ENCODE data around the gene SMIM36.
"Not testable (repeated sequence)": the region's sequence is repeated elsewhere in the genome, so short reads cannot be mapped to it uniquely, and the experiment has no call there.

The SMIM36 gene

DNA sequence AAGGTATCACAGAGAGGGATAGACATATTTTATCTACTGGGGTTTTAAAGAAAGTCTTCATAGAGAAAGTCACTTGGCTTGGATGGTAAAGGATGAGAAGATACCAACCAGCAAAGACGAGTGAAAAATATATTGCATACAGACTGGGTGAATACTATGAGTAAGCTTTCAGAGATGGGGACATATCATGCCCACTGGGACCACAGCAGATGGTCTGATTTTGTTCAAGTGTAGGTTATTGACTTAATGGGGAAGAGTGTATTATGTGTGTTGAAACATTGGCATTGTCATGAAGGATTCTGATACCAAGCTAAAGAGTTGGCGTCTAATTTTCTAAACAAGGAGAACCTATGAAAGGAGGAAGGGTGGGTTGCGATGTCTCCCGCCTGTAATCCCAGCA lies 75.8 kb downstream of the SMIM36 start:
- TF ChIP-seq, protein P1, sequence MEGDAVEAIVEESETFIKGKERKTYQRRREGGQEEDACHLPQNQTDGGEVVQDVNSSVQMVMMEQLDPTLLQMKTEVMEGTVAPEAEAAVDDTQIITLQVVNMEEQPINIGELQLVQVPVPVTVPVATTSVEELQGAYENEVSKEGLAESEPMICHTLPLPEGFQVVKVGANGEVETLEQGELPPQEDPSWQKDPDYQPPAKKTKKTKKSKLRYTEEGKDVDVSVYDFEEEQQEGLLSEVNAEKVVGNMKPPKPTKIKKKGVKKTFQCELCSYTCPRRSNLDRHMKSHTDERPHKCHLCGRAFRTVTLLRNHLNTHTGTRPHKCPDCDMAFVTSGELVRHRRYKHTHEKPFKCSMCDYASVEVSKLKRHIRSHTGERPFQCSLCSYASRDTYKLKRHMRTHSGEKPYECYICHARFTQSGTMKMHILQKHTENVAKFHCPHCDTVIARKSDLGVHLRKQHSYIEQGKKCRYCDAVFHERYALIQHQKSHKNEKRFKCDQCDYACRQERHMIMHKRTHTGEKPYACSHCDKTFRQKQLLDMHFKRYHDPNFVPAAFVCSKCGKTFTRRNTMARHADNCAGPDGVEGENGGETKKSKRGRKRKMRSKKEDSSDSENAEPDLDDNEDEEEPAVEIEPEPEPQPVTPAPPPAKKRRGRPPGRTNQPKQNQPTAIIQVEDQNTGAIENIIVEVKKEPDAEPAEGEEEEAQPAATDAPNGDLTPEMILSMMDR (IDR thresholded peaks at IDR 0.05; ENCODE audit: low read depth, low read length, missing control alignments): no peak
- H3K4me3 ChIP-seq (replicated peaks; ENCODE audit: low read depth, low read length): no peak overlapping the region
- DNase-seq (ENCODE audit: extremely low read depth, low read depth): no peak

DNA sequence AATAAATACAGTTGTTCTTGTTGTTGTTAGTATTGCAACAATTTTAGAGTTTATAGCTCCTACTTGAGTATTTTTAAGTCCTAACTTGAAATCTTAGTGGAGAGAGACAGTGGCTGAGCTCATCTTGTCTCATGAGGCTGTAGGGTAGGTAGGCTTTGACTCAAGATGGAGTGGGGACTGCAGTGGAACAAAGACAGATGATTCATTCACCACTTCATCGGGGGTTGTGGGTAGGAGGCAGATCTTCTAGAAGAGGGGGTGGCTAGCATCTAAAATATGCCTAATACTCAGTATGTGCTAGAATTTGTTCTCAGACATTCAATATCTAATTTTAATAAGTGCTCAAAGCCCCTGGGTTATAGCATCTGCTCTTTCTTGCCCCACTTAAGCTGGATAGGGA lies 76.5 kb downstream of the SMIM36 start:
- DNase-seq (ENCODE audit: extremely low read depth, low read depth): no peak
- TF ChIP-seq, protein P1 (IDR thresholded peaks at IDR 0.05; ENCODE audit: low read depth, low read length, missing control alignments): no peak
- no peak overlapping the region for H3K4me3 ChIP-seq (replicated peaks; ENCODE audit: low read depth, low read length)

DNA sequence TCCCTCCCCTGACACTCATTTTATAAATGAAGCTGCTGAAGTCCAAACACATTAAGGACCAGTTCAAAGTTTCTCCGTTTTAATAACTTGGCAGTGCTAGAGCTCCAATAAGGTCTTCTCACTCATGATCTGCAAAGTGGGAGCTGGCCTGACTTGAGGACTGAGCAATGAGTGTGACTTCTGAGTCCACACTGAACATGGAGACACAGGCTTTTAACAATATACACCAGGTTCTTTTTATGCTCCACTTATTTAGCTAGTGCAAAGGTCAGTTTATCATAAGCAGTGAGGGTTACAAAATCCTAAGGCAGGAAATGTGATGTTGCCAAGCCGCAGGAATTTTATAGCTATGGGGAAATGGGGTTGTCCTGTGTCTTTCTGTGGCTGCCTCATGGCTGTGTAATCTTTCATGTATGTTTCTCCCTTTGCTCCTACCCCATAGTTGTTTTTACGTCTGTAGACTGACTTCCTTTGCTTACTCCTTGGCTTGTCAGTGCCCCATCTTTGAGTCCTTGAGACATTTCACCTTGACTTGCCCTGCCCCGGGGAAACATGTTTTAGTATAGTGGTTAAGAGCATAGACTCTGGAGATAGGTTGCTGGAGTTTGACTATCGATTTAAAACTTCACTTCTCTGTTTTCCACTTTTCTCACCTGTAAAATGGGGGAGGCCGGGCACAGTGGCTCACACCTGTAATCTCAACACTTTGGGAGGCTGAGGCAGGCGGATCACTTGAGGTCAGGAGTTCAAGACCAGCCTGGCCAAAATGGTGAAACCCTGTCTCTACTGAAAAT lies 77.4 kb downstream of the SMIM36 start:
- peak; percentile 93 for DNase-seq (ENCODE audit: extremely low read depth, low read depth)
- no peak overlapping the region for H3K4me3 ChIP-seq (replicated peaks; ENCODE audit: low read depth, low read length)
- TF ChIP-seq, protein P1 (IDR thresholded peaks at IDR 0.05; ENCODE audit: low read depth, low read length, missing control alignments): no peak

DNA sequence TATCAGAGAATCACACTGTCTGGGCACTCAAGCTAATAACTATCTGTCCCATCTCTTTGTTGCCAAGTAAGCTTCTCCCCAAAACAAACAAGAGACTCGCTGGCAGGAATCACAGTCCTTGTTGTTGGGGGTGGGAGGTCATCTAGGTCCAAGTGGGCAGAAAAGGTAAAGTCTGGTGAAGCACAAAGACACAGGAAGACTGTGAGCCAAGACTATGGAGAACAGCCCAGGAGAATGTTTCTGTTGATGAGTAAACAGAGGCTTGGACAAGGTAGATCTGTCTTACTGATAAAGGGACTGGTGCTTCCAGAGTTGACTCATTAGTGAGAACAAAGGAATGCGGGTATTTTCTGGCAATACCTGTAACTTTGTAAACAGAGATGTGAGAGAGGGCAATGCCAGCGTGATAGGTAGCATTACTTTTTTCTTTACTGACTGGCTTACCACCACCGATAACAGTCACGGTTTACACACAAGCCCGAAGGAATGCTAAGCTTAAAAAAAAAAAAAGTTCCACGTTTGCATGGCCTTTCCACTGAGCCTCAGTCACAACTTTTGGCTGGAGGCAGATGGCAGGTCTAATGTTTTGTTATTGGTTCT lies 78.1 kb downstream of the SMIM36 start:
- TF ChIP-seq, protein P1 (IDR thresholded peaks at IDR 0.05; ENCODE audit: low read depth, low read length, missing control alignments): no peak
- H3K4me3 ChIP-seq (replicated peaks; ENCODE audit: low read depth, low read length): no peak overlapping the region
- DNase-seq (ENCODE audit: extremely low read depth, low read depth): no peak

DNA sequence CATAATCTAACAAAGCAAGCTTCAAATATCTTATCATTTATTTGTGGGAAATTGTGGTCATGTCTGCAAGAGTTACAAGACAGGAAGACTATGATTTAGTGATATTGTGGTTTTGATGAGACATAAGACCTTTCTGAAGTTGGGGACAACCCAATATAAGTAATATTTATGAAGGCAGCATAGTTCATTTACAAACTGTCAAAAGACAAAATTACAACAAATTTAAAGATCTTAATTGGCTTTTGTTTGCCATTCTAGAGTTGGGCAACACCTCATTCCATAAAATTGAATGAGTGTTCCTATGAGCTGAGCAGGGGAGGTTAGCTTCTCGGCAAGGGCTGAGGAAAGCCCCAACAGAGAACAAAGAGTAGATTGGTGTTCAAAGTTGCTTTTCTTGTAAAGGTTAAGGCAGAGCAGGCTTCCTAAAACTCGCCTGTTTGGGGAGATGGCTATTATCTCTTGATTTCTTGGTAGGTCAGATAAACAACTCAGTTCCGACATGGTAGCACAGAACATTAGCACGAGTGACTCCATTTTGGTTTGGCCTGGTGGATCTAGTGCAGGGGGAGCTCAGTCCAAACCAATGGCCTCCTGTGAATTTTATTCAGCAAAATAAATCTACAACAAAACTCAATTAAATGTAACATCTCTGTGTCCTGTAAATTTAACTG lies 78.8 kb downstream of the SMIM36 start:
- TF ChIP-seq, protein P1 (IDR thresholded peaks at IDR 0.05; ENCODE audit: low read depth, low read length, missing control alignments): no peak
- H3K4me3 ChIP-seq (replicated peaks; ENCODE audit: low read depth, low read length): no peak overlapping the region
- DNase-seq (ENCODE audit: extremely low read depth, low read depth): no peak

DNA sequence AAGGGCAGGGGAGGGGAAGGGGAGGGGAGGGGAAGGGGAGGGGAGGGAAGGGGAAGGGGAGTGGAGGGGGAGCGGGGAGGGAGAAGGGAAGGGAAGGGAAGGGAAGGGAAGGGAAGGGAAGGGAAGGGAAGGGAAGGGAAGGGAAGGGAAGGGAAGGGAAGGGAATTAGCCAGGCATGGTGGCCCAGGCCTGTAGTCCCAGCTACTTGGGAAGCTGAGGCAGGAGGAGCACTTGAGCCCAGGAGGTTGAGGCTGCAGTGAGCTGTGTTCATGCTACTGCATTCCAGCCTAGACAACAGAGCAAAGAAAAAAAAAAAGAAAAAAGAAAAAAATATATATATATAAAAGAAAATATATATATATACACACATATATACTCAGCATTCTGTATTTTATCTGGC lies 79.3 kb downstream of the SMIM36 start:
- H3K4me3 ChIP-seq (replicated peaks; ENCODE audit: low read depth, low read length); DNase-seq (ENCODE audit: extremely low read depth, low read depth): not testable (repeated sequence)

Measured in HFF-Myc (cell line).